ENCODE results near the gene CES1. TPM values are rescaled to one million over a fixed set of nuclear protein-coding genes. Genes with fewer than 3 reads are reported as not detected.
A peak's percentile ranks its signal among the peaks of the same experiment; 100 is the strongest.

The CES1 gene
- total RNA-seq (2021), result 1.5 to 2.1 TPM (median 2.0 TPM) in 3 replicates
- Bru-seq, nascent RNA, result percentile 14 among the genes with signal in this experiment
- long read RNA-seq, experiment 1, partial matches to known transcripts, result 0 of 2 reads
- long read RNA-seq, experiment 1, other reads (novel, unspliced or antisense), result 1 of 2 reads
- long read RNA-seq, experiment 2, partial matches to known transcripts, result 1 of 1 reads
- long read RNA-seq, experiment 2, other reads (novel, unspliced or antisense), result 0 of 1 reads
- long read RNA-seq, experiment 3, result 0 reads

DNA sequence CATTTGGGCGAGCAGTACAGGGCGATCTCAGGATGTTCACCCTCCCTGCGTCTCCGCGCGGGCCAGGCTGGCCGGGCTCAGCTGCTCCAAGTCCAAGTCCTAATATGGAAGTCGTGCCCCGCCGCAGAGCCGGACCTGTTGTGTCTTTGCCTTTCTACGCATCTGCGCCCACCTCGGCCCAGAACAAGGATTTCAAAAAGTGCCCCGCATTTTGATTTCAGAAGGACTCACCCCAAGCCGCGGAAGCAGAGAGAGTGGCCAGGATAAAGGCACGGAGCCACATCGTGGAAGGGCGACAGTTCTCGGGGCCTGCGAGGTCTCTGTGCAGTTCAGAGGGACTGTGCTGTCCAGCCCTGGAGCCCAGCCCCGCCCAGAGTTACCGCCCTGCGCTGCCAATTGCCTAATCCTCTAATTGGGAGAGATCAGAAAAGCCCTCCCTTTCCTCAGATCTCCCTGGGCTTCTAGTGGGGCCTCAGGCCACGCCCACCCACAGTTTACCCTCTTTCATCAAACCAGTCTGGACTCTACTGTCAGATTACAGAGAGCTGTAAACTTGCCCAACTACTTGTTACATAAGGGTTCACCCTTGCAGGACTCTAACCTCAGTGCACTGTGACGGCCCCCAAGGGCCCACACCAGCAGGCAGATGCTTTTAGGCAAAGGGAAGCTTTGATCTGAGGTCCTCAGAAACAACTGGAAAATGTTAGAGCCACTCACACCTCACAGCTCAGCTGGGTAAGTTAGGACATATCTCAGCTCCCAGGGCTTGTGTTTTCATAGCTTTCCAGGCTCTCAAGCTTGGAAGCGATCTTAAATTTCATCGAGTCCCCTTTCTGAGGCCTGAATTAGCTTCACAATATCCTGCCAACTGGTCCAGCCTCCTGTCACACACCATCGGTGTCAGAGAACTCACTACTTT, at the start of gene CES1:
Gene CES1 (minus strand): TSS at position 324 of the 919 bp plus-strand sequence. CDS start 41 bp downstream, at position 283.
- Mint-ChIP-seq H3K36me3 (no peaks in the 10 kb centered on the region), H3K4me1 (no peaks in the 10 kb centered on the region), H3K9me3 (no peaks in the 10 kb centered on the region), H3K27me3 (ENCODE audit: low read depth) (peaks cover 16% of the 10 kb centered on the region), H3K4me3 (peak within 1 kb of the TSS; percentile 24), H3K27ac (no peak within 1 kb of the TSS)
- ChIA-PET CTCF (interaction anchor here (1.1 to 2.4 kb wide), 2 partner anchors 120 to 368 kb away, joined by 5 to 6 read pairs; no protein-coding TSS in a partner anchor), POLR2A (no interaction called here)
- DNase-seq (ENCODE audit: low spot score), result no peak
- peak; percentile 60; the same call in 1 of the 2 replicates for ATAC-seq
- peak; percentile 42; the same call in 1 of the 2 replicates for TF ChIP-seq GABPB1 (CRISPR knock-in tag; IDR thresholded peaks at IDR 0.05)
- TF ChIP-seq NR3C1 (CRISPR knock-in tag; conservative IDR thresholded peaks at IDR 0.05; ENCODE audit: low read depth), result no peak
- no peak for TF ChIP-seq HMGXB4 (CRISPR knock-in tag; IDR thresholded peaks at IDR 0.05)

GRCh38 chr16:55876854-55877253, 44.0 kb upstream of the CES1 start:
- H3K27ac Mint-ChIP-seq, result no peak overlapping the region
- H3K4me1 Mint-ChIP-seq, result no peaks in the 10 kb centered on the region
- TF ChIP-seq ZSCAN18 (CRISPR knock-in tag; IDR thresholded peaks at IDR 0.05), result no peak
- TF ChIP-seq TEAD4 (CRISPR knock-in tag; IDR thresholded peaks at IDR 0.05), result no peak
- TF ChIP-seq ZNF396 (CRISPR knock-in tag; IDR thresholded peaks at IDR 0.05; ENCODE audit: borderline replicate concordance), result no peak
- TF ChIP-seq, protein P1, sequence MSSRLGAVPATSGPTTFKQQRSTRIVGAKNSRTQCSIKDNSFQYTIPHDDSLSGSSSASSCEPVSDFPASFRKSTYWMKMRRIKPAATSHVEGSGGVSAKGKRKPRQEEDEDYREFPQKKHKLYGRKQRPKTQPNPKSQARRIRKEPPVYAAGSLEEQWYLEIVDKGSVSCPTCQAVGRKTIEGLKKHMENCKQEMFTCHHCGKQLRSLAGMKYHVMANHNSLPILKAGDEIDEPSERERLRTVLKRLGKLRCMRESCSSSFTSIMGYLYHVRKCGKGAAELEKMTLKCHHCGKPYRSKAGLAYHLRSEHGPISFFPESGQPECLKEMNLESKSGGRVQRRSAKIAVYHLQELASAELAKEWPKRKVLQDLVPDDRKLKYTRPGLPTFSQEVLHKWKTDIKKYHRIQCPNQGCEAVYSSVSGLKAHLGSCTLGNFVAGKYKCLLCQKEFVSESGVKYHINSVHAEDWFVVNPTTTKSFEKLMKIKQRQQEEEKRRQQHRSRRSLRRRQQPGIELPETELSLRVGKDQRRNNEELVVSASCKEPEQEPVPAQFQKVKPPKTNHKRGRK (CRISPR knock-in tag; IDR thresholded peaks at IDR 0.05; ENCODE audit: borderline replicate concordance), result no peak
- no peak for TF ChIP-seq AR (CRISPR knock-in tag; IDR thresholded peaks at IDR 0.05)
- no peak for TF ChIP-seq NR2C2 (CRISPR knock-in tag; IDR thresholded peaks at IDR 0.05)
- no peak for TF ChIP-seq FOXK1 (CRISPR knock-in tag; IDR thresholded peaks at IDR 0.05)
- TF ChIP-seq CREB1 (CRISPR knock-in tag; IDR thresholded peaks at IDR 0.05), result no peak
- CTCF ChIA-PET, result no interaction called here
- peaks cover 30% of the 10 kb centered on the region for H3K9me3 Mint-ChIP-seq
- DNase-seq (ENCODE audit: low spot score) (no peak), ATAC-seq (no peak)
- no peak overlapping the region for H3K4me3 Mint-ChIP-seq
- H3K27me3 Mint-ChIP-seq (ENCODE audit: low read depth), result no peaks in the 10 kb centered on the region; the same call in 1 of the 2 replicates
- H3K36me3 Mint-ChIP-seq, result 0 out of 2 replicates have a peak, but pooled peaks cover 9% of the 10 kb centered on the region
- POLR2A ChIA-PET, result no interaction called here

DNA sequence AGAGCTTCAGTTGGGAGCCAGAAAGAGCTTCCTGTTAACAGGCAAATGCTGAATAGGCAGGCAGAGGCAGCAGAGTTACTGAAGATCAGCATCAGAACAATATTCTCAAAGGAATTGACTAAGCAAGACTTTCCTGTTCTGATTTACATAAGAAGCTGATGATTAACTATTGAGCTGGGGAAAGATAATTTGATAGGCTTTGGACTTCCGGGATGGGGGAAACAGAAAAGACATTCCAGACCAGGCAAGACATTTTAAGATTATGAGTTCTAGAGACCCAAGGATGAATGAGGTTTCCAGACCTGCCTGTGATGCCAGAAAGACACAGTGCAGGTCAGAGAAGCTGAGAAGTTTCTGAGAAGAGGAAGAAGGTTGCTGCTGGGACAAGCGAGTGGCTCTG, 42.4 kb upstream of the CES1 start, which contains the start of gene CES5A:
Gene CES5A (minus strand): TSS at position 101 of the 400 bp plus-strand sequence. CDS start 152 bp downstream, outside the sequence.
- DNase-seq (ENCODE audit: low spot score), result no peak
- ATAC-seq, result no peak
- no peaks in the 10 kb centered on the region for H3K4me1 Mint-ChIP-seq
- CTCF ChIA-PET, result no interaction called here
- peaks cover 19% of the 10 kb centered on the region for H3K9me3 Mint-ChIP-seq
- 0 out of 2 replicates have a peak, but pooled peaks cover 9% of the 10 kb centered on the region for H3K36me3 Mint-ChIP-seq
- H3K4me3 Mint-ChIP-seq, result no peak within 1 kb of the TSS
- no peak within 1 kb of the TSS for H3K27ac Mint-ChIP-seq
- TF ChIP-seq PRRX2 (CRISPR knock-in tag; IDR thresholded peaks at IDR 0.05), result no peak
- no peak for TF ChIP-seq MXD4 (CRISPR knock-in tag; IDR thresholded peaks at IDR 0.05; ENCODE audit: borderline replicate concordance)
- no peak for TF ChIP-seq CTCF (IDR thresholded peaks at IDR 0.05)
- H3K27me3 Mint-ChIP-seq (ENCODE audit: low read depth), result no peaks in the 10 kb centered on the region; the same call in 1 of the 2 replicates
- POLR2A ChIA-PET, result no interaction called here
